ENCODE measurements around the gene MOSMO. TPM values are rescaled to one million over a fixed set of nuclear protein-coding genes. Genes with fewer than 3 reads are reported as not detected.

The MOSMO gene
- total RNA-seq, 1 experiment from 2014 or later = 10.9 TPM

DNA sequence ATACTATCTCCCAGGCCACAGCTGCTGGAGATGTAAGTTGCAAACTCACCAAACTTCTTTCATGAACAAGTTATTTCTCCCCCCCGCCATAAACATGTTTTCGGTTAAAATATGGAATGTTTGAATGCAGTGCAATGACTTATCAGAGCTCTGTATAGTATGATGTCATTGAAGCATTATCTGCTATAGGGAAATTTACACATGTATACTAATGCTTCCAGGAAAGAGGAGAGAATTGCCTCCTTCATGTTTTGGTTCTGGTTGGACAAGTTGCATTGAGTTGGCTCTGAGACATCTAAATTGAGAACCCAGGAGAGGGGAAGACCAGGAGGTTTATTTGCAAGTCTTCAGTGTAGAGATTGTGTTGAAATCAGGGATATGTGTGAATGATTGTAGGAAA lies 34.0 kb upstream of the MOSMO start:
- no TSS peak for BruUV-seq (replicated peaks)
- intact Hi-C loops (cut with micrococcal nuclease; ENCODE audit: unreplicated experiment) = no loop called here
- Mint-ChIP-seq H3K27me3 (ENCODE audit: insufficient read depth, unreplicated experiment) (no peaks in the 10 kb centered on the region), H3K36me3 (ENCODE audit: insufficient read depth, unreplicated experiment) (peaks cover 41% of the 10 kb centered on the region), H3K4me1 (ENCODE audit: low read depth, unreplicated experiment) (no peaks in the 10 kb centered on the region), H3K9me3 (ENCODE audit: unreplicated experiment) (no peaks in the 10 kb centered on the region), H3K27ac (ENCODE audit: unreplicated experiment) (no peak overlapping the region), H3K4me3 (ENCODE audit: unreplicated experiment) (no peak overlapping the region)
- no peaks in the 10 kb centered on the region for H3K9me3 ChIP-seq
- H3K27me3 ChIP-seq (replicated peaks; ENCODE audit: control insufficient read depth, insufficient read depth, low read length) = no peaks in the 10 kb centered on the region
- H3K4me1 ChIP-seq = no peaks in the 10 kb centered on the region
- TF ChIP-seq, protein P1, sequence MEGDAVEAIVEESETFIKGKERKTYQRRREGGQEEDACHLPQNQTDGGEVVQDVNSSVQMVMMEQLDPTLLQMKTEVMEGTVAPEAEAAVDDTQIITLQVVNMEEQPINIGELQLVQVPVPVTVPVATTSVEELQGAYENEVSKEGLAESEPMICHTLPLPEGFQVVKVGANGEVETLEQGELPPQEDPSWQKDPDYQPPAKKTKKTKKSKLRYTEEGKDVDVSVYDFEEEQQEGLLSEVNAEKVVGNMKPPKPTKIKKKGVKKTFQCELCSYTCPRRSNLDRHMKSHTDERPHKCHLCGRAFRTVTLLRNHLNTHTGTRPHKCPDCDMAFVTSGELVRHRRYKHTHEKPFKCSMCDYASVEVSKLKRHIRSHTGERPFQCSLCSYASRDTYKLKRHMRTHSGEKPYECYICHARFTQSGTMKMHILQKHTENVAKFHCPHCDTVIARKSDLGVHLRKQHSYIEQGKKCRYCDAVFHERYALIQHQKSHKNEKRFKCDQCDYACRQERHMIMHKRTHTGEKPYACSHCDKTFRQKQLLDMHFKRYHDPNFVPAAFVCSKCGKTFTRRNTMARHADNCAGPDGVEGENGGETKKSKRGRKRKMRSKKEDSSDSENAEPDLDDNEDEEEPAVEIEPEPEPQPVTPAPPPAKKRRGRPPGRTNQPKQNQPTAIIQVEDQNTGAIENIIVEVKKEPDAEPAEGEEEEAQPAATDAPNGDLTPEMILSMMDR (IDR thresholded peaks at IDR 0.05; ENCODE audit: insufficient read depth in 1 of 2, low read depth in 1 of 2, low read length in 1 of 2, severe bottlenecking in 1 of 2, unreplicated experiment in 1 of 2) = no peak
- ChIA-PET CTCF (no interaction called here), POLR2A (no interaction called here)
- peaks cover 5% of the 10 kb centered on the region; the same call in 1 of the 2 replicates for H3K36me3 ChIP-seq (ENCODE audit: control insufficient read depth, insufficient read depth, low read length)
- no peak overlapping the region for H3K4me3 ChIP-seq (ENCODE audit: low read depth, low read length)
- no peak for DNase-seq

DNA sequence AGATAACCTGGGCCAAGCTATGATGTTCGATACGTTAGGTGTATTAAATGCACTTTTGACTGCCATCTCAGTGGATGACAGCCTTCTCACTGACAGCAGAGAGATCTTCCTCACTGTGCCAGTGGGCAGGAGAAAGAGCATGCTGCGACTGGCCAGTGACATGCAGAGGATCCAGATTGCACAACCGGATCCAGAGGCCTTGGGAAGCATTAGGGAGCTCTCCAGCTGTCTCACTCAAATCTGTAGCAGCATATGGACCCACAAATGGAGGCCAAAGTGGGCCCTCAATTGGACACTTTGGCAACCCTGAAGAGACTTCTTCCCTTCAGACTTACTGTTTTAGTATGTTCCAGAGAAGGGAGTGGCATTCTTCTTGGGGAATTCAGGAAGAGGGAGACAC lies 27.9 kb upstream of the MOSMO start:
- no peak overlapping the region for H3K27ac Mint-ChIP-seq (ENCODE audit: unreplicated experiment)
- Histone ChIP-seq H3K27me3 (replicated peaks; ENCODE audit: control insufficient read depth, insufficient read depth, low read length) (no peaks in the 10 kb centered on the region), H3K4me3 (ENCODE audit: low read depth, low read length) (no peak overlapping the region), H3K36me3 (ENCODE audit: control insufficient read depth, insufficient read depth, low read length) (peaks cover 3% of the 10 kb centered on the region; the same call in 1 of the 2 replicates), H3K9me3 (no peaks in the 10 kb centered on the region), H3K4me1 (no peaks in the 10 kb centered on the region)
- ChIA-PET POLR2A (no interaction called here), CTCF (no interaction called here)
- no peaks in the 10 kb centered on the region for H3K9me3 Mint-ChIP-seq (ENCODE audit: unreplicated experiment)
- BruUV-seq (replicated peaks) = no TSS peak
- H3K36me3 Mint-ChIP-seq (ENCODE audit: insufficient read depth, unreplicated experiment) = peaks cover 63% of the 10 kb centered on the region
- intact Hi-C loops (cut with micrococcal nuclease; ENCODE audit: unreplicated experiment) = no loop called here
- no peaks in the 10 kb centered on the region for H3K27me3 Mint-ChIP-seq (ENCODE audit: insufficient read depth, unreplicated experiment)
- DNase-seq = no peak
- H3K4me3 Mint-ChIP-seq (ENCODE audit: unreplicated experiment) = no peak overlapping the region
- TF ChIP-seq, protein P1 (IDR thresholded peaks at IDR 0.05; ENCODE audit: insufficient read depth in 1 of 2, low read depth in 1 of 2, low read length in 1 of 2, severe bottlenecking in 1 of 2, unreplicated experiment in 1 of 2) = no peak
- H3K4me1 Mint-ChIP-seq (ENCODE audit: low read depth, unreplicated experiment) = no peaks in the 10 kb centered on the region

DNA sequence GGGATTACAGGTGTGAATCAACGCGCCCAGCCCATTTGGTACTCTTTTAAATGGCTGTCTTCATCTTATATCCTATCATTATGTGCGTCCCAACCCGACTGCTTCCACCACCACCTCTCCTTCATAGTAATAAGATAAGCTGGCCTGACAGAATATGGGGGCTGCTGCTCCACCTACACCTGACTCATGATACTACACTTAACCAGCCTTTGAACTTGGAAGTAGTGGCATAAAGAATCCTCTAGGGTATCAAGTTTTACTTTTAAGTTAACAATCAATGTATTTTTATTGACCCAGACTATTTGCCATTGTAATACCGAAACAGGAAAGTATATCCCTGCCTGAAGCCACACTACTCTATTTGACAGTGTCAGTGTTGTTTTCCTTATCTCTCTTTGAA lies 25.8 kb upstream of the MOSMO start:
- Mint-ChIP-seq H3K27ac (ENCODE audit: unreplicated experiment) (no peak overlapping the region), H3K9me3 (ENCODE audit: unreplicated experiment) (no peaks in the 10 kb centered on the region), H3K27me3 (ENCODE audit: insufficient read depth, unreplicated experiment) (no peaks in the 10 kb centered on the region), H3K4me1 (ENCODE audit: low read depth, unreplicated experiment) (no peaks in the 10 kb centered on the region), H3K4me3 (ENCODE audit: unreplicated experiment) (no peak overlapping the region), H3K36me3 (ENCODE audit: insufficient read depth, unreplicated experiment) (peaks cover 59% of the 10 kb centered on the region)
- no peak overlapping the region for H3K4me3 ChIP-seq (ENCODE audit: low read depth, low read length)
- no peaks in the 10 kb centered on the region for H3K9me3 ChIP-seq
- POLR2A ChIA-PET = no interaction called here
- TF ChIP-seq, protein P1 (IDR thresholded peaks at IDR 0.05; ENCODE audit: insufficient read depth in 1 of 2, low read depth in 1 of 2, low read length in 1 of 2, severe bottlenecking in 1 of 2, unreplicated experiment in 1 of 2) = peak in 1 of 2 experiments; percentile 6
- H3K27me3 ChIP-seq (replicated peaks; ENCODE audit: control insufficient read depth, insufficient read depth, low read length) = no peaks in the 10 kb centered on the region
- intact Hi-C loops (cut with micrococcal nuclease; ENCODE audit: unreplicated experiment) = no loop called here
- CTCF ChIA-PET = no interaction called here
- peaks cover 1% of the 10 kb centered on the region; the same call in 1 of the 2 replicates for H3K36me3 ChIP-seq (ENCODE audit: control insufficient read depth, insufficient read depth, low read length)
- no TSS peak for BruUV-seq (replicated peaks)
- DNase-seq = no peak
- no peaks in the 10 kb centered on the region for H3K4me1 ChIP-seq

Data from Caco-2 (cell line).